ENCODE measurements around the gene PCDHA5.
"Not testable (repeated sequence)": the region's sequence is repeated elsewhere in the genome, so short reads cannot be mapped to it uniquely, and the experiment has no call there.

The PCDHA5 gene

DNA sequence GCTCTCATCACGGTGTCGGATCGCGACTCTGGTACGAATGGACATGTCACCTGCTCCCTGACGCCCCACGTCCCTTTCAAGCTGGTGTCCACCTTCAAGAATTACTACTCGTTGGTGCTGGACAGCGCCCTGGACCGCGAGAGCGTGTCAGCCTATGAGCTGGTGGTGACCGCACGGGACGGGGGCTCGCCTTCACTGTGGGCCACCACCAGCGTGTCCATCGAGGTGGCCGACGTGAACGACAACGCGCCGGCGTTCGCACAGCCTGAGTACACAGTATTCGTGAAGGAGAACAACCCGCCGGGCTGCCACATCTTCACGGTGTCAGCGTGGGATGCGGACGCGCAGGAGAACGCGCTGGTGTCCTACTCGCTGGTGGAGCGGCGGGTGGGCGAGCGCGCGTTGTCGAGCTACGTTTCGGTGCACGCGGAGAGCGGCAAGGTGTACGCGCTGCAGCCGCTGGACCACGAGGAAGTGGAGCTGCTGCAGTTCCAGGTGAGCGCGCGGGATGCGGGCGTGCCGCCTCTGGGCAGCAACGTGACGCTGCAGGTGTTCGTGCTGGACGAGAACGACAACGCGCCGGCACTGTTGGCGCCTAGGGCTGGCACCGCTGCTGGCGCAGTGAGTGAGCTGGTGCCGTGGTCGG is 25.2 kb upstream of the PCDHA5 start:
- H3K4me3 ChIP-seq (ENCODE audit: low read depth, low read length); H2BK5ac ChIP-seq (ENCODE audit: low read depth, low read length, poor library complexity); H3K79me2 ChIP-seq (ENCODE audit: control insufficient read depth, insufficient read depth, low read length, poor library complexity); H3K27me3 ChIP-seq (ENCODE audit: insufficient read depth, low read length); H4K91ac ChIP-seq (ENCODE audit: low read depth, low read length); H3K18ac ChIP-seq (ENCODE audit: low read length); H3K9ac ChIP-seq (ENCODE audit: low read length); DNase-seq; H3K27ac ChIP-seq (ENCODE audit: low read depth, low read length); H2BK120ac ChIP-seq (ENCODE audit: insufficient read depth, low read length, poor library complexity); H3K4me1 ChIP-seq (ENCODE audit: control insufficient read depth in 1 of 2, insufficient read depth in 2 of 2, low read length in 2 of 2); H3K79me1 ChIP-seq (ENCODE audit: low read length); H4K8ac ChIP-seq (ENCODE audit: low read depth, low read length); H3K4me2 ChIP-seq (ENCODE audit: low read length); H2AK5ac ChIP-seq (ENCODE audit: low read length); H2AFZ ChIP-seq (ENCODE audit: insufficient read depth, low read length, poor library complexity); H3K36me3 ChIP-seq (ENCODE audit: control insufficient read depth in 1 of 2, insufficient read depth in 2 of 2, low read length in 2 of 2); H2BK12ac ChIP-seq (ENCODE audit: low read length); H3K23ac ChIP-seq (ENCODE audit: low read length); H3K4ac ChIP-seq (ENCODE audit: low read depth, low read length); H3K14ac ChIP-seq (ENCODE audit: low read length); H4K12ac ChIP-seq (ENCODE audit: low read depth, low read length): not testable (repeated sequence)
- H3K9me3 ChIP-seq (ENCODE audit: insufficient read depth, low read depth, low read length) = peaks cover 16% of the 10 kb centered on the region
- WGBS (ENCODE audit: extremely low coverage, insufficient coverage, insufficient read length) = no CpG with 5 or more reads among the region's 72 CpGs

DNA sequence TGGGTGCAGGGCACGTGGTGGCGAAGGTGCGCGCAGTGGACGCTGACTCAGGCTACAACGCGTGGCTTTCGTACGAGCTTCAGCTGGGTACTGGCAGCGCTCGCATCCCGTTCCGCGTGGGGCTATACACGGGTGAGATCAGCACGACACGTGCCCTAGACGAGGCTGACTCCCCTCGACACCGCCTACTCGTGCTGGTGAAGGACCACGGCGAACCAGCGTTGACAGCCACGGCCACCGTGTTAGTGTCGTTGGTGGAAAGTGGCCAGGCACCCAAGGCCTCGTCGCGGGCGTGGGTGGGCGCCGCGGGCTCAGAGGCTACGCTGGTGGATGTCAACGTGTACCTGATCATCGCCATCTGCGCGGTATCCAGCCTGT is 24.7 kb upstream of the PCDHA5 start:
- no peak overlapping the region for H4K91ac ChIP-seq (ENCODE audit: low read depth, low read length)
- no peak overlapping the region for H3K4me2 ChIP-seq (ENCODE audit: low read length)
- peak overlapping the region; percentile 50 for H3K4me3 ChIP-seq (ENCODE audit: low read depth, low read length)
- H3K79me1 ChIP-seq (ENCODE audit: low read length) = no peaks in the 10 kb centered on the region
- H2AK5ac ChIP-seq (ENCODE audit: low read length) = no peak overlapping the region
- no peak overlapping the region for H4K8ac ChIP-seq (ENCODE audit: low read depth, low read length)
- H2BK120ac ChIP-seq (ENCODE audit: insufficient read depth, low read length, poor library complexity) = no peak overlapping the region
- H3K27ac ChIP-seq (ENCODE audit: low read depth, low read length) = no peak overlapping the region
- H3K4me1 ChIP-seq (ENCODE audit: control insufficient read depth in 1 of 2, insufficient read depth in 2 of 2, low read length in 2 of 2) = no peaks in the 10 kb centered on the region
- no peaks in the 10 kb centered on the region for H3K27me3 ChIP-seq (ENCODE audit: insufficient read depth, low read length)
- no peak overlapping the region for H3K23ac ChIP-seq (ENCODE audit: low read length)
- H3K36me3 ChIP-seq (ENCODE audit: control insufficient read depth in 1 of 2, insufficient read depth in 2 of 2, low read length in 2 of 2) = peaks cover 2 to 4% of the 10 kb centered on the region in 2 experiments
- H3K9me3 ChIP-seq (ENCODE audit: insufficient read depth, low read depth, low read length) = peaks cover 16% of the 10 kb centered on the region
- H3K14ac ChIP-seq (ENCODE audit: low read length) = no peak overlapping the region
- no CpG with 5 or more reads among the region's 39 CpGs for WGBS (ENCODE audit: extremely low coverage, insufficient coverage, insufficient read length)
- no peaks in the 10 kb centered on the region for H3K79me2 ChIP-seq (ENCODE audit: control insufficient read depth, insufficient read depth, low read length, poor library complexity)
- H3K4ac ChIP-seq (ENCODE audit: low read depth, low read length) = no peak overlapping the region
- H2BK12ac ChIP-seq (ENCODE audit: low read length) = no peak overlapping the region
- DNase-seq = no peak
- H3K9ac ChIP-seq (ENCODE audit: low read length) = no peak overlapping the region
- no peak overlapping the region for H4K12ac ChIP-seq (ENCODE audit: low read depth, low read length)
- H2AFZ ChIP-seq (ENCODE audit: insufficient read depth, low read length, poor library complexity) = no peak overlapping the region
- no peak overlapping the region for H2BK5ac ChIP-seq (ENCODE audit: low read depth, low read length, poor library complexity)
- no peak overlapping the region for H3K18ac ChIP-seq (ENCODE audit: low read length)

- Histone ChIP-seq H3K18ac (ENCODE audit: low read length) (no peak within 1 kb of the TSS), H2BK12ac (ENCODE audit: low read length) (no peak within 1 kb of the TSS), H3K27ac (ENCODE audit: low read depth, low read length) (no peak within 1 kb of the TSS), H2AFZ (ENCODE audit: insufficient read depth, low read length, poor library complexity) (no peak within 1 kb of the TSS), H3K4me3 (ENCODE audit: low read depth, low read length) (no peak within 1 kb of the TSS), H3K27me3 (ENCODE audit: insufficient read depth, low read length) (no peaks in the 10 kb centered on the region), H4K12ac (ENCODE audit: low read depth, low read length) (no peak within 1 kb of the TSS), H3K4me2 (ENCODE audit: low read length) (no peak within 1 kb of the TSS), H2BK5ac (ENCODE audit: low read depth, low read length, poor library complexity) (no peak within 1 kb of the TSS), H3K79me1 (ENCODE audit: low read length) (no peaks in the 10 kb centered on the region), H3K36me3 (ENCODE audit: control insufficient read depth in 1 of 2, insufficient read depth in 2 of 2, low read length in 2 of 2) (peaks cover 2 to 10% of the 10 kb centered on the region in 2 experiments), H3K79me2 (ENCODE audit: control insufficient read depth, insufficient read depth, low read length, poor library complexity) (no peaks in the 10 kb centered on the region), H3K4me1 (ENCODE audit: control insufficient read depth in 1 of 2, insufficient read depth in 2 of 2, low read length in 2 of 2) (no peaks in the 10 kb centered on the region), H3K4ac (ENCODE audit: low read depth, low read length) (no peak within 1 kb of the TSS), H4K91ac (ENCODE audit: low read depth, low read length) (no peak within 1 kb of the TSS), H2AK5ac (ENCODE audit: low read length) (no peak within 1 kb of the TSS), H3K14ac (ENCODE audit: low read length) (no peak within 1 kb of the TSS), H3K9ac (ENCODE audit: low read length) (no peak within 1 kb of the TSS), H2BK120ac (ENCODE audit: insufficient read depth, low read length, poor library complexity) (no peak within 1 kb of the TSS), H4K8ac (ENCODE audit: low read depth, low read length) (no peak within 1 kb of the TSS), H3K23ac (ENCODE audit: low read length) (no peak within 1 kb of the TSS), H3K9me3 (ENCODE audit: insufficient read depth, low read depth, low read length) (peaks cover 24% of the 10 kb centered on the region)
- DNase-seq = no peak
- no CpG with 5 or more reads among the region's 29 CpGs for WGBS (ENCODE audit: extremely low coverage, insufficient coverage, insufficient read length)
These were observed 20.5 kb upstream of the PCDHA5 start, which contains the start of gene PCDHA3 for GRCh38 chr5:140800816-140801493. PCDHA3 (plus strand) TSS chr5:140801057.

DNA sequence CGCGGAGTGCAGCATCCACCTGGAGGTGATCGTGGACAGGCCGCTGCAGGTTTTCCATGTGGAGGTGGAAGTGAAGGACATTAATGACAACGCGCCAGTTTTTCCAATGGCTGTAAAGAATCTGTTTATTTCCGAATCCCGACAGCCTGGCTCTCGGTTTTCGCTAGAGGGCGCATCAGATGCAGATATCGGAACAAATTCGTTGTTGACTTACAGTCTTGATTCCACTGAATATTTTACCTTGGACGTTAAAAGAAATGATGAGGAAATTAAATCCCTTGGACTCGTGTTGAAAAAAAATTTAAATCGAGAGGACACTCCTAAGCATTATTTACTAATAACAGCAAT is 19.9 kb upstream of the PCDHA5 start:
- H3K4me1 ChIP-seq (ENCODE audit: control insufficient read depth in 1 of 2, insufficient read depth in 2 of 2, low read length in 2 of 2) = no peaks in the 10 kb centered on the region
- no peak overlapping the region for H3K23ac ChIP-seq (ENCODE audit: low read length)
- no peak overlapping the region for H4K12ac ChIP-seq (ENCODE audit: low read depth, low read length)
- DNase-seq = no peak
- no peaks in the 10 kb centered on the region for H3K79me2 ChIP-seq (ENCODE audit: control insufficient read depth, insufficient read depth, low read length, poor library complexity)
- no peak overlapping the region for H3K18ac ChIP-seq (ENCODE audit: low read length)
- no peak overlapping the region for H3K27ac ChIP-seq (ENCODE audit: low read depth, low read length)
- H3K9ac ChIP-seq (ENCODE audit: low read length) = no peak overlapping the region
- H2BK120ac ChIP-seq (ENCODE audit: insufficient read depth, low read length, poor library complexity) = no peak overlapping the region
- WGBS (ENCODE audit: extremely low coverage, insufficient coverage, insufficient read length) = no CpG with 5 or more reads among the region's 16 CpGs
- H3K27me3 ChIP-seq (ENCODE audit: insufficient read depth, low read length) = no peaks in the 10 kb centered on the region
- peaks cover 1 to 9% of the 10 kb centered on the region in 2 experiments for H3K36me3 ChIP-seq (ENCODE audit: control insufficient read depth in 1 of 2, insufficient read depth in 2 of 2, low read length in 2 of 2)
- H3K14ac ChIP-seq (ENCODE audit: low read length) = no peak overlapping the region
- no peaks in the 10 kb centered on the region for H3K79me1 ChIP-seq (ENCODE audit: low read length)
- no peak overlapping the region for H4K8ac ChIP-seq (ENCODE audit: low read depth, low read length)
- no peak overlapping the region for H3K4me3 ChIP-seq (ENCODE audit: low read depth, low read length)
- H3K9me3 ChIP-seq (ENCODE audit: insufficient read depth, low read depth, low read length) = peaks cover 21% of the 10 kb centered on the region
- no peak overlapping the region for H2AFZ ChIP-seq (ENCODE audit: insufficient read depth, low read length, poor library complexity)
- no peak overlapping the region for H2BK5ac ChIP-seq (ENCODE audit: low read depth, low read length, poor library complexity)
- no peak overlapping the region for H2BK12ac ChIP-seq (ENCODE audit: low read length)
- no peak overlapping the region for H2AK5ac ChIP-seq (ENCODE audit: low read length)
- no peak overlapping the region for H3K4ac ChIP-seq (ENCODE audit: low read depth, low read length)
- no peak overlapping the region for H3K4me2 ChIP-seq (ENCODE audit: low read length)
- no peak overlapping the region for H4K91ac ChIP-seq (ENCODE audit: low read depth, low read length)

Data from trophoblast cell (in vitro differentiated cells and primary cell).